ENCODE measurements around the gene ERVV-1.
"Not testable (repeated sequence)": the region's sequence is repeated elsewhere in the genome, so short reads cannot be mapped to it uniquely, and the experiment has no call there.

Gene ERVV-1

DNA sequence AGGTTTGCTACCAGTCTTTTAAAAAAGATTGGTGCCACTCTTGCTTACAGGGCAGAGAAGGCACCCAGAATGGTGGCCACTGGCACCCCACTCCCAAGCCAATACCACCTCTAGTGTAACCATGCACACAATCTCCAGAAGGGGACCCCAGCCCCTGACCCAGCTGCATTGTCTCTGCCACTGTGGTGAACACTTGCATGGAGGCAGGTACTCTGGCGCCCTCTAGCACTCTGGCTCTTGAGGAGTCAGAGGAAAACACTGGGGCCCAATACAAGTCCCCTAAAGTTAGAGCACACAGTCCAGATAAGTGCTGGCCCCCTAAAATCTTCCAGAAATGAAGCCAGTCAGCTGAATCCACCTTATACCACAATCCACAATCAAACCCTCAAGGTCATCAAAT, 6.0 kb downstream of the ERVV-1 start:
- no peak for DNase-seq (ENCODE audit: extremely low read depth, low read depth)
- TF ChIP-seq, protein P1, sequence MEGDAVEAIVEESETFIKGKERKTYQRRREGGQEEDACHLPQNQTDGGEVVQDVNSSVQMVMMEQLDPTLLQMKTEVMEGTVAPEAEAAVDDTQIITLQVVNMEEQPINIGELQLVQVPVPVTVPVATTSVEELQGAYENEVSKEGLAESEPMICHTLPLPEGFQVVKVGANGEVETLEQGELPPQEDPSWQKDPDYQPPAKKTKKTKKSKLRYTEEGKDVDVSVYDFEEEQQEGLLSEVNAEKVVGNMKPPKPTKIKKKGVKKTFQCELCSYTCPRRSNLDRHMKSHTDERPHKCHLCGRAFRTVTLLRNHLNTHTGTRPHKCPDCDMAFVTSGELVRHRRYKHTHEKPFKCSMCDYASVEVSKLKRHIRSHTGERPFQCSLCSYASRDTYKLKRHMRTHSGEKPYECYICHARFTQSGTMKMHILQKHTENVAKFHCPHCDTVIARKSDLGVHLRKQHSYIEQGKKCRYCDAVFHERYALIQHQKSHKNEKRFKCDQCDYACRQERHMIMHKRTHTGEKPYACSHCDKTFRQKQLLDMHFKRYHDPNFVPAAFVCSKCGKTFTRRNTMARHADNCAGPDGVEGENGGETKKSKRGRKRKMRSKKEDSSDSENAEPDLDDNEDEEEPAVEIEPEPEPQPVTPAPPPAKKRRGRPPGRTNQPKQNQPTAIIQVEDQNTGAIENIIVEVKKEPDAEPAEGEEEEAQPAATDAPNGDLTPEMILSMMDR (IDR thresholded peaks at IDR 0.05; ENCODE audit: low read depth, low read length), result no peak

DNA sequence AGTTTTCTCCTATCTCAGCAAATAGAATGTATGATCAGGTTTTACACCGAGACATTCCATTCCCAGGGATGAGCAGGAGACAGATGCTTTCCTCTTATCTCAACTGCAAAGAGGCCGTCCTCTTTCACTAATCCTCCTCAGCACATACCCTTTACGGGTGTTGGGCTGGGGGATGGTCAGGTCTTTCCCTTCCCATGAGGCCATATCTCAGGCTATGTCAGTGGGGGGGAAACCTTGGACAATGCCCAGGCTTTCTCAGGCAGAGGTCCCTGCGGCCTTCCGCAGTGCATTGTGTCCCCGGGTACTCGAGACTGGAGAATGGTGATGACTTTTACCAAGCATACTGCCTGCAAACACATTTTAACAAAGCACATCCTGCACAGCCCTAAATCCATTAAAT, 14.6 kb downstream of the ERVV-1 start:
- not testable (repeated sequence) for DNase-seq (ENCODE audit: extremely low read depth, low read depth)

DNA sequence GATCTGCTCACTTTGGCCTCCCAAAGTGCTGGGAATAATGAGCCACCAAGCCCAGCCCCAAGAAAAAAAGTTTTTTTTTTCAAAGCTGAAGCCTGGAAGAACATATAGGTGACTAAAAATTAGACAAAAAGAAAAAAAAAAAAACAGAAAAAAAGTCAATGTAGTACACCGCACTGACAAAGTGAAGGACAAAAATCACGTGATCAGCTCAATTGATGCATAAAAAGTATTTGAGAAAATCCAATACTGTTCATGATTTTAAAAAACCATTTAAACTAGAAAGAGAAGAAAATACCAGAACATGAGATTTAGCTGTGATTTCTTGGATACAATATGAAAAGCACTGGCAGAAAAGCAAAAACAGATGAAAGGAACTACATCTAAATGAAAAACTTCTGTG, 20.3 kb downstream of the ERVV-1 start:
- no peak for DNase-seq (ENCODE audit: extremely low read depth, low read depth)
- TF ChIP-seq, protein P1 (IDR thresholded peaks at IDR 0.05; ENCODE audit: low read depth, low read length), result no peak

DNA sequence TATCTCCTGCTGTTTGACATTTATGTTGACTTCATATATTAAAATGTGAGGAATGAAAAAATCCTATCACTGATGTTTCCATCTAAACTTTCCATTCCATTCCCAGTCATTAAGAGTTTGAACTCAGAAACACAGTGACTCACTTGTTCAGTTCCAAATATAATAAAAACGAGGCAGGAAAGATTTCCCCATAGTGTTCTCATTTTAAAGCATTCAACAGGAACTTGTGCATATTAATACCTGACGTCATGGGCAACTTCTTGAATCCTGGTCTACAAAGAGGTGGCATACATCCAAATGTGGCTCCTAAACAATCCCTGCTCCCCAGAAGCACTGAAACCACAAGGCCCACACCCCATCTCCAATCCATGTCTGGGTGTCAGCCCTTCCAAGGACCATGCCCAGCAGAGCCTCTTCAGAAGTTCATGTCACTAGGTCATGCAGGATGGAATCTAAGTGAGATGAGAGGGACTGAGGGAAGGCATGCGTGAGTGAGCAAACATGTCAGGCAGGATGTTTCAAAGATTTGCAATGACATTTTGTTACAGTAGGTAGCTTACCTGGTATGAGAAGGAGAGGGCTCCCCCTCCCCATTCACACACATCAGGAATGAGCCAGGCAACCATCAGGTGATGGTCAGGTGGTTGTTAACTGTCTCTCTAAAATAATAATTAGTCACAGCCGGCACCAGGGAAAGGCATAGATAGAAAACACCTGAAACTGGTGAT, 21.4 kb downstream of the ERVV-1 start:
- no peak for DNase-seq (ENCODE audit: extremely low read depth, low read depth)
- TF ChIP-seq, protein P1 (IDR thresholded peaks at IDR 0.05; ENCODE audit: low read depth, low read length), result no peak

DNA sequence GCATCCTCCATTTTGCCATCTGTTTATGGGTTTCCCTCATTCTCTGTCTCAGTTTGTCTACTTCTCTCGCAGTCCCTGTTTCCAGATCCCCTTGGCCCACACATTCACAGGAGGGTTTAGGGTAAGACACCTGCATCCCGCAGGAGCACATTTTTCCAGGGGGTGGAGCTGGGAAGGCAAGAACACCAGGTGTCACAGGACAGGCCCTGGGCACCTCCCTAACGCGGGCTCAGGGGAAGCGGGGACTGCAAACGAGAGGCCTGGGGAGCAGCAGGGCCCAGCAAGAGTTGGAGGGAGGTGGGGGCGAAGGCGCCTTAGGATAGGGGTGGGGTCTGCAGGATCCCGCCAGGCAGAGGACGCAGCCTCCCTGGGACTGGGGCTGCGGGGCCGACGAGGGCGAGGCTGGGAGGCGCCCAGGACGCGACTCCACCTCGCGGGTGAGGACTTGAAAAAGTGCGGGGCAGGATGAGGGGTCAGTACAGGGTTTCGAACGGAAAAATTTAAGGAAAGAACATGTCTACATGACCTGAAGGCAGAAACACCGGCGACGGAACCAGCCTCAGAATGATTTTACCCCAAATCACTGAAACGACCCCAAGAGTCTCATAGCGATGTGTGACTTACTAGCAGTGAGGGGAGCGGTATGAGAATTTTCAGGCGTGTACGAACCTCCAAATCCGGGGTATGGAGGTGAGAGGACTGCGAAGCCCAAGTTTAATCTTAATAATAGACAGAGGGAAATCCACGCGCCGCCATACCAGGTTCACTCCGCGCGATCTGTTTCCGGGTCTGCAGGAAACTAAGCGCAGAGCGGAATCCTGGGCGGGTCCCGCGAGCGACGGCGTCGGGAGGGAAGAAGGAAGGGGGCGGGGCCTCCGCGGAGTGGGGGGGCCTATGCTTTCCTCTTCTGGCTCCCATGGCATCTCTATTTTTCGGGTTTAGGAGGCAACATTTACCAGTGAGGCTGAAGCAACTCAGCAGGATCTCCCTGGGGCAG, 23.7 kb downstream of the ERVV-1 start:
- DNase-seq (ENCODE audit: extremely low read depth, low read depth), result peak; percentile 3
- TF ChIP-seq, protein P1 (IDR thresholded peaks at IDR 0.05; ENCODE audit: low read depth, low read length), result no peak

DNA sequence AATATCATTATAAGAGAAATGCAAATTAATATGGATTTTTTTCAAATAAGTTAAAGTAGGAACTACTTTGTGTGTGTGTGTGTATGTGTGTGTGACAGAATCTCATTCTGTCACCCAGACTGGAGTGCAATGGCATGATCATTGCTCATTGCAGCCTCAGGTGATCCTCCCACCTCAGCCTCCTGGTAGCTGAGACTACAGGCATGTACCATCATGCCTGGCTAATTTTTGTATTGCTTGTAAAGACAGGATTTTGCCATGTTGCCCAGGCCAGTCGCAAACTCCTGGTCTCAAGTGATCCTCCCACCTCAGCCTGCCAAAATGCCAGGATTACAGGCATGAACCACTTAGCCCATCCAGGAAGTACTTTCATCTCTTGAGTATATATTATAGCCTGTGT, 27.6 kb downstream of the ERVV-1 start:
- DNase-seq (ENCODE audit: extremely low read depth, low read depth), result no peak
- TF ChIP-seq, protein P1 (IDR thresholded peaks at IDR 0.05; ENCODE audit: low read depth, low read length), result no peak

DNA sequence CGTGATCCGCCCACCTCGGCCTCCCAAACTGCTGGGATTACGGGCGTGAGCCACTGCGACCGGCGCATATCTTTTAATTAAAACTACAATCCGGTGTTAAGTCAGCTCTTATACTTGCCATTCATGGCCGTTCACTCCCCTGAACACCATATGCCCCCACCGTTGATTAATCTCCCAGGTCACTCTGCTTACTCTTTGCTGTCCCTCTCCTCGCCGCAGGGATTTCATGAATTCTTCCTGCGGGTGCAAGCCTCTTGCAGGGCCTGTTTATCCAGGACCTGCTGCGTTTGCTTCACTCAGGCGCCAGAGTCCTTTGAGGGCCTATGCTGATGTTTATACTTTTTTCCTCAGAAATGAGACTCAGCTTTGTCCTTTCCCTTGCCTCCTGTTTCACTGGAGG, 31.8 kb downstream of the ERVV-1 start:
- no peak for DNase-seq (ENCODE audit: extremely low read depth, low read depth)
- TF ChIP-seq, protein P1 (IDR thresholded peaks at IDR 0.05; ENCODE audit: low read depth, low read length), result no peak
